Fibroblast of lung (primary cell): ENCODE results near the gene ANO1. TPM values are rescaled to one million over a fixed set of nuclear protein-coding genes. Genes with fewer than 3 reads are reported as not detected.

Source experiments
- DNase-seq, 2 donors: peaks; one replicate each; pipeline versions ENCODE4 v3.0.0 to v3.0.0-alpha.2; 2010; ENCODE audit warnings: low read depth in 2 of 2
- H2AFZ ChIP-seq: 2 replicates; pipeline ENCODE4 v1.5.1; 2012; ENCODE audit warnings: low read length, control low read depth, inconsistent platforms
- H3K27ac ChIP-seq: 2 replicates; pipeline ENCODE4 v1.5.1; 2011; ENCODE audit warnings: low read length, control low read depth; ENCODE audit not compliant: insufficient read depth
- H3K27me3 ChIP-seq: 2 replicates; pipeline ENCODE4 v1.5.1; 2011; ENCODE audit warnings: mild to moderate bottlenecking, low read length; ENCODE audit not compliant: control insufficient read depth, insufficient read depth
- H3K36me3 ChIP-seq: 2 replicates; pipeline ENCODE4 v1.5.1; 2011; ENCODE audit warnings: low read length; ENCODE audit not compliant: control insufficient read depth, insufficient read depth
- H3K4me1 ChIP-seq: 2 replicates; pipeline ENCODE4 v1.5.1; 2011; ENCODE audit warnings: low read length; ENCODE audit not compliant: control insufficient read depth, insufficient read depth; ENCODE audit errors: extremely low read depth
- H3K4me2 ChIP-seq: 2 replicates; pipeline ENCODE4 v1.5.1; 2011; ENCODE audit warnings: low read length, control low read depth; ENCODE audit not compliant: insufficient read depth; ENCODE audit errors: extremely low read depth
- H3K4me3 ChIP-seq, 4 experiments: fragments of 200-600 bp in 1 of 4; sonication (generic) in 1 of 4; replicated peaks in 1 of 4; 2 replicates each; pipeline ENCODE4 v1.5.1; 2011 to 2016; ENCODE audit warnings: low read length in 4 of 4, low read depth in 3 of 4, mild to moderate bottlenecking in 3 of 4, control low read depth in 2 of 4, inconsistent platforms in 1 of 4, mixed read lengths in 1 of 4; ENCODE audit not compliant: insufficient read depth in 1 of 4; ENCODE audit errors: control extremely low read depth in 1 of 4
- H3K79me2 ChIP-seq: 2 replicates; pipeline ENCODE4 v1.5.1; 2012; ENCODE audit warnings: mild to moderate bottlenecking, low read length, inconsistent platforms; ENCODE audit not compliant: control insufficient read depth, insufficient read depth
- H3K9ac ChIP-seq: 2 replicates; pipeline ENCODE4 v1.5.1; 2011; ENCODE audit warnings: mild to moderate bottlenecking, low read length, control low read depth; ENCODE audit not compliant: insufficient read depth
- H3K9me3 ChIP-seq: 2 replicates; pipeline ENCODE4 v1.5.1; 2012; ENCODE audit warnings: low read depth, low read length; ENCODE audit not compliant: control insufficient read depth, insufficient read depth
- H4K20me1 ChIP-seq: 2 replicates; pipeline ENCODE4 v1.5.1; 2011; ENCODE audit warnings: low read length; ENCODE audit not compliant: control insufficient read depth, insufficient read depth; ENCODE audit errors: extremely low read depth
- EZH2 ChIP-seq: IDR thresholded peaks from 2 replicates; pipeline ENCODE4 v1.5.1; 2012; ENCODE audit warnings: low read length, control low read depth, mild to moderate bottlenecking; ENCODE audit errors: missing control alignments
- polyA plus RNA-seq, 2 donors: library from polyadenylated mRNA; depleted of rRNA in 1 of 2; stranded (reverse) in 1 of 2; unstranded in 1 of 2; fragments of >200 nt; gene quantifications; 2 replicates each; pipeline ENCODE4 v1.2.1, GENCODE V29; 2011 to 2012; ENCODE audit warnings: missing spikeins in 1 of 2
- total RNA-seq: library from RNA; depleted of rRNA; stranded (reverse); fragments of >200 nt; gene quantifications from 2 replicates; pipeline ENCODE4 v1.2.1, GENCODE V29; 2014
- TF ChIP-seq, protein P1 (sequence below), 2 donors: IDR thresholded peaks in 1 of 2; conservative IDR thresholded peaks in 1 of 2; 1 replicate in 1 of 2; 2 replicates in 1 of 2; pipeline ENCODE4 v1.5.1; 2011 to 2012; ENCODE audit warnings: low read length in 2 of 2, control low read depth in 1 of 2, inconsistent platforms in 1 of 2, low read depth in 1 of 2, mild to moderate bottlenecking in 1 of 2

Gene ANO1
- total and polyA plus RNA-seq, 2 donors (not counting 1 experiment from before 2014, with no cell fraction given), result 0.99 to 4.1 TPM

DNA sequence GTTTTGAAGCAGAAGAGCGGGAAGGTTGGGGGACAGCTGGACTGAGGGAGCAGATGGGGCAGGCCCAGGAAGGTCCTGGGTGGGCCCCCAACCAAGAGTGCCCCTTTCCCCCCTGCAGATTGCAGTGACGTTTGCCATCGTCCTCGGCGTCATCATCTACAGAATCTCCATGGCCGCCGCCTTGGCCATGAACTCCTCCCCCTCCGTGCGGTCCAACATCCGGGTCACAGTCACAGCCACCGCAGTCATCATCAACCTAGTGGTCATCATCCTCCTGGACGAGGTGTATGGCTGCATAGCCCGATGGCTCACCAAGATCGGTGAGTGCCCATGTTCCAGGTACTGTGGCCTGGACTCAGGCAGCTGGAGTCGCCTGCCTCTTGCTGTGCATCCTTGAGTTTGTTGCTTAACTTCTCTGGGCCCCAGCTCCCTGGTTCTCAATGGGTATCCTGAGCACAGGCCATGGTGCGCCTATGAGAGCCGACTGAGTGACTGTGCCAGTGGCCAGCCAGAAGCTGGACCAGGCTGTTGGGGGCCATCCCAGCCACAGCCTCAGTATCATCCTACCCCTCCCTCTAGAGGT lies 83.0 kb downstream of the ANO1 start:
- no peaks in the 10 kb centered on the region for H3K9me3 ChIP-seq
- no peaks in the 10 kb centered on the region for H4K20me1 ChIP-seq
- H3K79me2 ChIP-seq, result no peaks in the 10 kb centered on the region
- TF ChIP-seq, protein P1, sequence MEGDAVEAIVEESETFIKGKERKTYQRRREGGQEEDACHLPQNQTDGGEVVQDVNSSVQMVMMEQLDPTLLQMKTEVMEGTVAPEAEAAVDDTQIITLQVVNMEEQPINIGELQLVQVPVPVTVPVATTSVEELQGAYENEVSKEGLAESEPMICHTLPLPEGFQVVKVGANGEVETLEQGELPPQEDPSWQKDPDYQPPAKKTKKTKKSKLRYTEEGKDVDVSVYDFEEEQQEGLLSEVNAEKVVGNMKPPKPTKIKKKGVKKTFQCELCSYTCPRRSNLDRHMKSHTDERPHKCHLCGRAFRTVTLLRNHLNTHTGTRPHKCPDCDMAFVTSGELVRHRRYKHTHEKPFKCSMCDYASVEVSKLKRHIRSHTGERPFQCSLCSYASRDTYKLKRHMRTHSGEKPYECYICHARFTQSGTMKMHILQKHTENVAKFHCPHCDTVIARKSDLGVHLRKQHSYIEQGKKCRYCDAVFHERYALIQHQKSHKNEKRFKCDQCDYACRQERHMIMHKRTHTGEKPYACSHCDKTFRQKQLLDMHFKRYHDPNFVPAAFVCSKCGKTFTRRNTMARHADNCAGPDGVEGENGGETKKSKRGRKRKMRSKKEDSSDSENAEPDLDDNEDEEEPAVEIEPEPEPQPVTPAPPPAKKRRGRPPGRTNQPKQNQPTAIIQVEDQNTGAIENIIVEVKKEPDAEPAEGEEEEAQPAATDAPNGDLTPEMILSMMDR (conservative IDR thresholded peaks at IDR 0.05 in 1 of 2, IDR thresholded peaks at IDR 0.05 in 1 of 2; ENCODE audit: low read depth in 1 of 2, low read length in 2 of 2), result no peak
- TF ChIP-seq EZH2, result no peak
- H3K4me3 ChIP-seq, result no peak overlapping the region
- H3K4me1 ChIP-seq, result no peaks in the 10 kb centered on the region
- no peaks in the 10 kb centered on the region for H3K27me3 ChIP-seq
- no peaks in the 10 kb centered on the region for H3K36me3 ChIP-seq
- no peak overlapping the region for H3K4me2 ChIP-seq
- no peak overlapping the region for H3K27ac ChIP-seq
- DNase-seq, result no peak
- no peak overlapping the region for H3K9ac ChIP-seq
- no peak overlapping the region for H2AFZ ChIP-seq

DNA sequence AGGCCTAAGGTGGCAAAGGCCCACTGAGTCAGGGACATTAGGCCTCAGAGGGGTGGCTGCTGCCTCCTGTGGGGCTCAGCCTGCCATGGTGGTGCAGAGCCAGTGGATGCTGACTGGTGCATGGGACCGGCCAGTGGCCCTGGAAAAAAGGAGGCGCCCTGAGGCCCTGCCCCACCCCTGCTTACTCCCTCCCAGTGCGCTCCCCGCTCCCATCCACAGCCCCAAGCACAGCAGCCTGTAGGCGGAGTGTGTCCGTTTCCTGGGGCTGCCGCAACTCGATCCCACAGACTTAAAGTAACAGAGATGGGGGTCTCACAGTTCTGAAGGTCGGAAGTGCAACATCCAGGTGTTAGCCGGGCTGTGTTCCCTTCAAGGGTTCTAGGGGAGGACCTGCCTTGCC lies 86.6 kb downstream of the ANO1 start:
- H2AFZ ChIP-seq, result no peak overlapping the region
- H3K27ac ChIP-seq, result no peak overlapping the region
- H3K36me3 ChIP-seq, result no peaks in the 10 kb centered on the region
- H3K9ac ChIP-seq, result no peak overlapping the region
- no peak overlapping the region for H3K4me3 ChIP-seq
- no peaks in the 10 kb centered on the region for H3K9me3 ChIP-seq
- TF ChIP-seq, protein P1 (conservative IDR thresholded peaks at IDR 0.05 in 1 of 2, IDR thresholded peaks at IDR 0.05 in 1 of 2; ENCODE audit: low read depth in 1 of 2, low read length in 2 of 2), result no peak
- TF ChIP-seq EZH2, result no peak
- no peaks in the 10 kb centered on the region for H3K4me1 ChIP-seq
- no peak overlapping the region for H3K4me2 ChIP-seq
- no peaks in the 10 kb centered on the region for H3K79me2 ChIP-seq
- DNase-seq, result no peak
- H4K20me1 ChIP-seq, result no peaks in the 10 kb centered on the region
- H3K27me3 ChIP-seq, result no peaks in the 10 kb centered on the region

DNA sequence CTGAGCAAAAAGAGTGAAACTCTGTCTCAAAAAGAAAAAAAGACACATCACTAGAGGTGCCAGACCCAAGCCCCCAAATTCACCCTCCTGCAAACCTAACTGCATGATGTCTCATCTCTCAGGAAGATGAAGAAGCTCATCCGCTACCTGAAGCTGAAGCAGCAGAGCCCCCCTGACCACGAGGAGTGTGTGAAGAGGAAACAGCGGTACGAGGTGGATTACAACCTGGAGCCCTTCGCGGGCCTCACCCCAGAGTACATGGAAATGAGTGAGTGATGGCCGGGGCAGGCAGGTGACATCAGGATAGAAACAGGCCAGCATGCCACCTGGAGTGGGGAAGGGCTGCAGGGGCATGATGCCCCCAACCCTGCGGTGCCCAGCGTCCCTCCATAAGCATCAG lies 89.0 kb downstream of the ANO1 start:
- Histone ChIP-seq H3K27ac (no peak overlapping the region), H3K4me2 (no peak overlapping the region), H3K36me3 (no peaks in the 10 kb centered on the region), H3K9me3 (no peaks in the 10 kb centered on the region), H3K4me3 (no peak overlapping the region), H3K79me2 (no peaks in the 10 kb centered on the region), H3K9ac (no peak overlapping the region), H4K20me1 (no peaks in the 10 kb centered on the region), H2AFZ (no peak overlapping the region), H3K4me1 (no peaks in the 10 kb centered on the region), H3K27me3 (no peaks in the 10 kb centered on the region)
- TF ChIP-seq, protein P1 (conservative IDR thresholded peaks at IDR 0.05 in 1 of 2, IDR thresholded peaks at IDR 0.05 in 1 of 2; ENCODE audit: low read depth in 1 of 2, low read length in 2 of 2), result no peak
- TF ChIP-seq EZH2, result no peak
- no peak for DNase-seq
